Uterus (tissue), 2 donors: ENCODE results near the gene ERAS.

Experiments used
- POLR2A ChIP-seq, 2 donors: fragments of 450-650 bp; IDR thresholded peaks; one replicate each; pipeline ENCODE4 v1.6.1; 2016; ENCODE audit warnings: antibody characterized with exemption in 2 of 2, mild to moderate bottlenecking in 1 of 2, moderate library complexity in 1 of 2
- TF ChIP-seq, protein P1 (sequence below), 4 experiments: fragments of 200-600 bp in 2 of 4; fragments of 450-650 bp in 2 of 4; sonication (generic) in 2 of 4; IDR thresholded peaks; one replicate each; pipeline ENCODE4 v1.5.1; 2016 to 2019; ENCODE audit warnings: antibody characterized with exemption in 4 of 4, mild to moderate bottlenecking in 2 of 4, moderate library complexity in 1 of 4

DNA sequence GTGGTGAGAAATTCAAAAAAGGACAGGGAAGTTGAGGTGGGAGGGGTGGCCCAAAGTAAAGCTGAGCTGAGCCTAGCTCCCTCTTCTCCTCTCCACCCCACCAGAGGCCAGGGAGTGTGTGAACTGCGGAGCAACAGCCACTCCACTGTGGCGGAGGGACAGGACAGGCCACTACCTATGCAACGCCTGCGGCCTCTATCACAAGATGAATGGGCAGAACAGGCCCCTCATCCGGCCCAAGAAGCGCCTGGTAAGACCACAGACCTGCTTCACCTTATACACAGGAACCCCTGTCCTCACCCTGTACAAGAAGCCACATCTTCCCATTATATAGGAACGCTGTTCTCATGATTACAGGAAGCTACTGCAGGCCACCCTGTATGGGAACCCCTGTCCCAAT is 34.1 kb upstream of the ERAS start:
- TF ChIP-seq, protein P1, sequence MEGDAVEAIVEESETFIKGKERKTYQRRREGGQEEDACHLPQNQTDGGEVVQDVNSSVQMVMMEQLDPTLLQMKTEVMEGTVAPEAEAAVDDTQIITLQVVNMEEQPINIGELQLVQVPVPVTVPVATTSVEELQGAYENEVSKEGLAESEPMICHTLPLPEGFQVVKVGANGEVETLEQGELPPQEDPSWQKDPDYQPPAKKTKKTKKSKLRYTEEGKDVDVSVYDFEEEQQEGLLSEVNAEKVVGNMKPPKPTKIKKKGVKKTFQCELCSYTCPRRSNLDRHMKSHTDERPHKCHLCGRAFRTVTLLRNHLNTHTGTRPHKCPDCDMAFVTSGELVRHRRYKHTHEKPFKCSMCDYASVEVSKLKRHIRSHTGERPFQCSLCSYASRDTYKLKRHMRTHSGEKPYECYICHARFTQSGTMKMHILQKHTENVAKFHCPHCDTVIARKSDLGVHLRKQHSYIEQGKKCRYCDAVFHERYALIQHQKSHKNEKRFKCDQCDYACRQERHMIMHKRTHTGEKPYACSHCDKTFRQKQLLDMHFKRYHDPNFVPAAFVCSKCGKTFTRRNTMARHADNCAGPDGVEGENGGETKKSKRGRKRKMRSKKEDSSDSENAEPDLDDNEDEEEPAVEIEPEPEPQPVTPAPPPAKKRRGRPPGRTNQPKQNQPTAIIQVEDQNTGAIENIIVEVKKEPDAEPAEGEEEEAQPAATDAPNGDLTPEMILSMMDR (IDR thresholded peaks at IDR 0.05) = no peak
- no peak for TF ChIP-seq POLR2A (IDR thresholded peaks at IDR 0.05)
